Left cardiac atrium (tissue), 4 donors: ENCODE results near the gene PRRC2B. TPM values are rescaled to one million over a fixed set of nuclear protein-coding genes. Genes with fewer than 3 reads are reported as not detected.
"Not testable (repeated sequence)": the region's sequence is repeated elsewhere in the genome, so short reads cannot be mapped to it uniquely, and the experiment has no call there.

Experiments used
- ATAC-seq, 2 donors: fragments of 200-7000 bp; cut with Tn5 transposase; one replicate each; pipeline ENCODE4 v1.9.1; 2020; ENCODE audit warnings: mild to moderate bottlenecking in 2 of 2, moderate library complexity in 2 of 2
- DNase-seq: peaks from one replicate; pipeline ENCODE4 v3.0.0-alpha.2; 2020
- intact Hi-C, 2 donors: fragments of 100-400 bp; cut with DNase I; formaldehyde crosslinking; loops; one replicate each; pipeline versions ENCODE4 v1.14.1 to v1.15.1; 2022 to 2023
- total RNA-seq, 2 donors: library from RNA; stranded (reverse); fragmentation: NEBNext Ultra II Directional; extraction: Animal tissue kit (Norgen Biotek cat#: 25700); gene quantifications; one replicate each; pipeline ENCODE4 v1.2.1, GENCODE V29; 2021
- donor health status: DM: no; HTN: yes; CAD: no.
- donor health status: DM: no; HTN: yes; CAD: no; lungs with severe emphysema.
- donor health status: DM: yes; HTN: yes; CAD: no.
- donor health status: Dilated cardiomyopathy.

The PRRC2B gene
- total RNA-seq, 2 donors from 2014 or later, result 136 to 155 TPM

DNA sequence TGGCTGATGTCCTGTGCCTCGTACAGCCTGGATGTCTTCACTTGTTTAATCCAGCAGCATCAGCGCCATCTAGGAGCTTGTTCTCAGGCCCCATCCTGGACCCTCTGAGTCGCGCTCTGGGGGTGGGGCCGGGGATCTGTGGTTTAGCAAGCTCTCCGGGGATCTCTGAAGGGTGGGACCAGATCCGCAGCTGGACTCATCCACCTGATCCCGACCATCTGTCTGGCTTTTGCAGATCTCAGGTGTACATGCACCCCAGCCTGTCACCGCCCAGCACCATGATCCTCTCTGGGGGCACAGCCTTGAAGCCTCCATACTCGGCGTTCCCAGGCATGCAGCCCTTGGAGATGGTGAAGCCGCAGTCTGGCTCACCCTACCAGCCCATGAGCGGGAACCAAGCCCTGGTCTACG is 93.7 kb downstream of the PRRC2B start:
- ATAC-seq, result no peak
- DNase-seq, result no peak
- intact Hi-C loops, result loop anchor here in 1 of 2 donors (10.0 kb wide), 1 partner anchor 123 kb away; no protein-coding TSS in a partner anchor

DNA sequence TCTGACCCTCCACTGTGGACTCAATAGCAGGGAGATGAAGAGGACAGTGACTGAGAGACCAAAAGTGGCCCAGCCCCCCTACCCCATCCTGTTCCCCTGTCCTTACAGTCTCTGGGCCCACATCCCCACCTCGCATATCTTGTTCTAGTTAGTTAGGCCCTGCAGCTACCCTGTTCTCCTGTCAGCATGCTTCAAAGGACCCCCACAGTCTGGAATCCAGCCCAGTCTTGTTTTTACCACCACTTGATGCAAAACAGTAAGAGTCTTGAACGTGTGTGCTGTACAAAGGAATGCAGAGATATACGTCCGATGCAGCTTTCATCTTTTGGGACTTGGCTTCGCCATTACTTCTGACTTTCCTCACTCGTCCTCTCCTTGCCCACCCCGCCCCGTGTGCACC is 96.6 kb downstream of the PRRC2B start:
- no peak for DNase-seq
- intact Hi-C loops, result no loop called here
- ATAC-seq, result no peak

DNA sequence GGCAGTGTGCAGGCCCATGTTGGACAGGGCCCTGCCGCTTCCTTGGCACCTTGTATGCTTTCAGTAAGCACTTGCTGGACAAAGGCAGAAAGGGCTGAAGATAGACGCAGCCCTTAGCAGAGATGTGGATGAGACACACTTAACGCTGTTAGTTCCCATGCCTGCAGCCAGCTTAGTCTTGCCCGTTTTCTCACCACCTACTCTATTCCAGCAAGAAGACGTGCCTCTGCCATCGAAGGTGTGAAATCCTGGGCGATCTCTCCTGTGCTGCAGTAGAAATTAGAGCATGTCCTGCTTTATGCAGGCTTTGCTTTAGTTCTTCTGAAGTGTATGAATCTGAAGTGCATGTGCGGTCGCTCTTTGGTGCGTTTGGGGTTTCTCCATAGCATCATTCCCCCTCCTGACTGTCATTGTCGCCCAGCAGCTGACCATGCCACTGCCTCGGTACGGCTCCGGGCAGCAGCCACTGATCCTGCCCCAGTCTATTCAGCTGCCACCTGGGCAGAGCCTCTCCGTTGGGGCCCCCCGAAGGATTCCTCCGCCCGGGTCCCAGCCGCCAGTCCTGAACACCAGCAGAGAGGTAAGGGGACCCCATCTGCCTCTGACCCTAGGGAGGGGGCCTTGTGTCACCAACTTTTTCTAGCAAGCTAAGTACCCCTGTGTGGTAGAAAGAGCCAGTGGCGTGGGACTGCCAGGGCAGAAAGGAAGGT is 97.3 kb downstream of the PRRC2B start:
- intact Hi-C loops, result no loop called here

GRCh38 chr9:131492070-131492469 is 98.2 kb downstream of the PRRC2B start:
- intact Hi-C loops, result no loop called here
- DNase-seq (no peak), ATAC-seq (no peak)

More for the DNA sequence above, 97.3 kb downstream of the PRRC2B start:
- no peak for ATAC-seq
- DNase-seq, result no peak

- intact Hi-C loops, result no loop called here
- no peak for ATAC-seq
- DNase-seq, result no peak
Measured at GRCh38 chr9:131494296-131494870, 100.5 kb downstream of the PRRC2B start.

GRCh38 chr9:131495785-131496184 is 101.9 kb downstream of the PRRC2B start:
- DNase-seq (no peak), ATAC-seq (no peak)

GRCh38 chr9:131496844-131497405 is 103.0 kb downstream of the PRRC2B start:
- ATAC-seq (no peak), DNase-seq (no peak)
- intact Hi-C loops, result no loop called here

More at GRCh38 chr9:131495785-131496184, 101.9 kb downstream of the PRRC2B start:
- intact Hi-C loops, result no loop called here

DNA sequence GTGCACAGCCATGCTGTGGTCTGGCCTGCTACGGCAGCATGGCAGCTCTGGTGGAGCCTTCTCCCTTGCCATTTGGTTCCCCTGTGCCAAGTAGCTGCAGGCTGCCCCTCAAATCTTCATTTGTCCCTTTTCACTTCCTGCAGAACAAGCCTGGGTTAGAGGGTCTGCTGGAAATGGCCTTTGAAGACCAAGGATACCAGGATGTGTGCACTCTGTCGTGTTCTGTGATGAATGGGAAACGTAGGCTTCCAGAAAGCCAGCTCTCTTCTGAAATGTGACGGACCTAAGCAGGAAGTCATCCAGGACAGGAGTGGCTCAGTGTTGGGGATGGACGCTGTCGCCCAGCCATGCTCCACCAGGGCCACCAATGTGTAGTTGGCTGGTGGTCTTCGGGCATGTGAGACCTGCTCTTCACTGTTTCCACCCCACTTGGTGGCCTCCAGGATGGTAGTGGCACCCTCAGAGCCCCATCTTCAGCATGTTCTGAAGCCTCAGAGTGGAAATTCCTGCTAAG is 105.4 kb downstream of the PRRC2B start:
- no peak for ATAC-seq
- intact Hi-C loops, result no loop called here
- no peak for DNase-seq

DNA sequence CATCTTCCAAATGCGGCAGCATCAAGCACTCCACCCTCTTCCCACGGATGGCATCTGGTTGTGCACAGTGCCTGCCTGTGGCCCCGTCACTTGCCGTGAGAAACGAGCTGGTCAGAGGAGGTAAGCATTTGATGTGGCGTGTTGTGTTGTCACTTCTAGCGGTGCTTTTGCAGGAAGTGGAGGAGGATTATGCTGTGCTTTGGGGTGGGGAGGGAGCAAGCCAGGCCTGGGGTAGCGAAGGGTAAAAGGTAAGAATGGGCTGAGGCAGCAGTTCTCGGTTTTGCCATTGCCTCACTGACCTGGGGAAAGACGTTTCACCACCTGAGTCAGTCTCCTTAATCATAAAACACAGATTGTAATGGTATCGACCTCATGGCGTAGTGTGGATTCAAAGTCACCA is 106.5 kb downstream of the PRRC2B start:
- ATAC-seq (no peak), DNase-seq (no peak)
- intact Hi-C loops, result loop anchor here in 1 of 2 donors (10.0 kb wide), 1 partner anchor 244 kb away; the partner anchor contains the start of gene RAPGEF1

DNA sequence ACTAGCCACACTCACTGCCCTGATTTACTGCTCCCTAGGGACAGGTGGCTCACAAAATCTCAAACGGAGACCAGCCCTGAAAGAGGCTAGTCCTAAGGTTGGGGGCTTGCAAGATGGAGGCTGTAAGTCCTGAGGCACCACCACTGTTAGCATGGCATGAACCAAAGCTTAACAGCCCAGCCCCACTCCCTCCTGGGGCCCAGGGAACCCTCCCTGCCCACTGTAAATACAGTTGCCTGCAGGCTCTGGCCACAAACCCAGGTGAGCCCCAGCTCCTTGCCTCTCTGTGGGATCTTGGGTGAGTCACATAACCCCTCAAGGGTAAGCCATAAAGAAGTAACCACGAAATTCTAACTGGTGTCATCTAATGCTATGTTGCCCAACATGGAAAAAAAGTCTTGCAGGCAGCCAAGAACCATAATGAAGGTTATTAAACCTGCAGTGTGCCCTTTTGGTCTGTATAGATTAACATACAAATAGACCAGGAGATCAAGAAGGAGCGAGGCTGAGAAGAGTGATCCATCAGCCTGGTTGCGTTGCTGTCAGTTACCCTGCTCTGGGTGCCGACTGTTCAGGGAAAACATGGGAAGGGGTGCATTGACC is 107.2 kb downstream of the PRRC2B start:
- no peak for ATAC-seq
- no peak for DNase-seq
- intact Hi-C loops, result loop anchor here in 1 of 2 donors (10.0 kb wide), 1 partner anchor 244 kb away; the partner anchor contains the start of gene RAPGEF1

- ATAC-seq (peak; percentile 95 to 97), DNase-seq (peak; percentile 92)
- intact Hi-C loops, result loop anchor here in 1 of 2 donors (10.0 kb wide), 1 partner anchor 242 kb away; the partner anchor contains the start of gene RAPGEF1
Measured at GRCh38 chr9:131502781-131503625, 109.1 kb downstream of the PRRC2B start, which contains the start of gene POMT1. Gene POMT1, plus strand, starts transcription at chr9:131502918. Its CDS starts 1,301 bp downstream, at chr9:131504219.

DNA sequence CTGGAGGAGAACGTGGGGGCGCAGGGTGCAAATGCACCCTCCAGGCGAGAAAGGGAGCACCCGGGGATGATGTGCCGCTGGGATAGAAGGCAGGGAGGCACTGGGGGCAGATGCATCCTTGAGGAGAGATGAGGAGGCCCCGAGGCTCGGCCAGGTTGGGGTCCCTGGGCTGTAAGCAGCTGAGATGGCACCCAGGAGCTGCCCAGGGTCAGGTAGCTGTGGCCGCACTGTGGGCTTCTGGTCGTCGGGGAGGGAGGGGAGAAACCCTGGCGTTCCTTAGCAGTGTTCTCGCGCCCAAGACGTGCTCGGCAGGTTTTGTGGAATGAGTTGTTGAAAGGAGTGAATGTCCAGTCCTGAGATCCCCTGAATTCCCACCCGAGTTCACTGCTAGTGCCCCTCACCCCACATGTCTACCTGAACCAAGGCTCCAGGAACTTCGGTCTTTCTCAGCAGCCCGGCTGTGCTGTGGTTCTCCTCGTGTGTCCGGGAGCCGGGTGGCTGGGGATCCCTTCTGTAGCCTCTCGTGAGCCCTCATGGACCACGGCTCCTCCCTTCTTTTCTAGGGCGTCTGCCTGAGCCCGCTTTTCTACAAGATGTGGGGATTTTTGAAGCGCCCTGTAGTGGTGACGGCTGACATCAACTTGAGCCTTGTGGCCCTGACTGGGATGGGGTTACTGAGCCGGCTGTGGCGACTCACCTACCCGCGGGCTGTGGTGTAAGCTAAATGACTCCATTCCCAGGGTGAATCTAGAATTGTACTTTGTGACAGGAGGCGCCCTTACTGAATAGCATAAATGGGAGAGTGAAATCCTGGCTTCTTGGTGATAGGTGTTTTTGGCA is 110.0 kb downstream of the PRRC2B start:
- no peak for DNase-seq
- intact Hi-C loops, result loop anchor here in 1 of 2 donors (10.0 kb wide), 1 partner anchor 241 kb away; the partner anchor contains the start of gene RAPGEF1
- ATAC-seq, result no peak

DNA sequence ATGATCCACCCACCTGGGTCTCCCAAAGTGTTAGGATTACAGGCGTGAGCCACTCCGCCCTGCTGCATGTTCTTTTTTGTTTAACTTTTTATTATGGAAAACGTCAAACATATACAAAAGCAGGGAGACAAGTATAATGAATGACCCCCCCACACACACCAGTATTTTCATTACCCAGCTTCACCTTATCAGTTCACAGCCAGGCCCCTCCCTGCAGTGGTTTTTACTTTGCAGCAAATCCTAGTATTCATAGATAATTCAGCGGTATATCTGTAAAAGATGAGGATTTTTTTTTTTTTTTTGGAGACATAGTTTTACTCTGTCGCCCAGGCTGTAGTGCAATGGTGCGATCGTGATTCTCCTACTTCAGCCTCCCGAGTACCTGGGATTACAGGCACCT is 111.1 kb downstream of the PRRC2B start:
- intact Hi-C loops, result loop anchor here in 1 of 2 donors (10.0 kb wide), 1 partner anchor 240 kb away; the partner anchor contains the start of gene RAPGEF1
- ATAC-seq (no peak), DNase-seq (no peak)

DNA sequence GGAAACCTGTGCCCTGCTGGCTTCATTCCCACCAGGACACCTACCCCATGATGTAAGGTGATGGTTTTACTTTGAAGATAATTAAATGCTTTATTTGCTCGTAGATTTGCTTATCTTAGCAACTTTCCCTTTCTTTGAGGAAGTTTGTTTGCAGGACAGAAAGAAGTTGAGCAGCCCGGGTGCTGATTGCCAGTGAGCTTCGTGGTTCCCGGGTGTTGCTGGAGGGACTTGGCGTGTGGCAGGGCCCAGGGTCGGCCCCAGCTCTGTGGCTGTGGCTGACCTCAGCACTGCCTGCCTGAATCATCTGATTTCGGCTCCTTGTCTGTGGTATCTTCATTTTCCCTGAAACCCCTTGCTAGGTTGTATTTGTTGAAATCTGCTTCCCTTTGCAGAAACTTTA is 117.5 kb downstream of the PRRC2B start:
- ATAC-seq, result no peak
- DNase-seq, result no peak
- intact Hi-C loops, result no loop called here

DNA sequence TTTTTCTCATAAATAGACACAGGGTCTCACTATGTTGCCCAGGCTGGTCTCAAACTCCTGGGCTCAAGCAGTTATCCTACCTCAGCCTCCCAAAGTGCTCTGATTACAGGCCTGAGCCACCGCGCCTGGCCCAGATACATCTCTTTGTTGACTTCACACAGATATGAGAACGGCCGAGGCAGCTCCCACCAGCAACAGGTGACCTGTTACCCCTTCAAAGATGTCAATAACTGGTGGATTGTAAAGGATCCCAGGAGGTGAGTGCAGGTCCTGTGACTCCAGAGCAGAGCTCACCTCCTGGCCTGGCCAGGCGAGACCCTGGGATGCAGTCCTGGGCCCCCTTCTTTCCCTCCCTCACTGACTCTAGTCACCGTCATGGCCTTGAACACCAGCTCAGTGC is 118.0 kb downstream of the PRRC2B start:
- DNase-seq (no peak), ATAC-seq (no peak)
- intact Hi-C loops, result no loop called here

DNA sequence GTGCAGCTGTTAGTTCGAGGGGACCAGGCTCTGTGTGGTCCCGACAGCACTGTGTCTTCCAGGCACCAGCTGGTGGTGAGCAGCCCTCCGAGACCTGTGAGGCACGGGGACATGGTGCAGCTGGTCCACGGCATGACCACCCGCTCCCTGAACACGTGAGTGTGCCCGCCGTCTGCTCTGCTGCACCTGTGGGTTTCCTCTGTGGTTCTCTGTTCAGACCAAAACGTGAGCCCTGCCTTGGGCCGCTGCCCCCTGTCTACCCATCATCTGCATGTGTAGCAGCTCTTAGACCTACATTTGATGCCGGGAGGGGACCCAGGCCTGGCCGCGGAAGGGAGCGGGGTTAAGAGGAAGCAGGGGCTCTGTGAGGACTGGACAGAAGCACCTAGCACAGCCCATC is 119.3 kb downstream of the PRRC2B start:
- ATAC-seq, result no peak
- intact Hi-C loops, result no loop called here

DNA sequence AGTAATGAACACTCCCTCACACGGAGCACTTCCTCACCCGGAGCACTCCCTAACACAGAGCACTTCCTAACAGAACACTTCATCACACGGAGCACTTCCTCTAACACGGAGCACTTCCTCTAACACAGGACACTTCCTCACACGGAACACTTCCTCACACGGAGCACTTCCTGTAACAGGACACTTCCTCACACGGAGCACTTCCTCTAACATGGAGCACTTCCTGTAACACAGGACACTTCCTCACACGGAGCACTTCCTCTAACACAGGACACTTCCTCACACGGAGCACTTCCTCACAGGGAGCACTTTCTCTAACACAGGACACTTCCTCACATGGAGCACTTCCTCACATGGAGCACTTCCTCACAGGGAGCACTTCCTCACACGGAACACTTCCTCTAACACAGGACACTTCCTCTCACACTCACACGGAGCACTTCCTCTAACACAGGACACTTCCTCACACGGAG is 121.7 kb downstream of the PRRC2B start:
- intact Hi-C loops, DNase-seq, ATAC-seq: not testable (repeated sequence)

More for the DNA sequence above, 119.3 kb downstream of the PRRC2B start:
- DNase-seq, result no peak
